Stimulated activated memory B cell treated with anti-CD40 and anti-IgM and Interleukin-4, amounts not matched to agents 10 μg/mL and 1 μg/mL and 100 μg/mL, for 72 hours (primary cell): ENCODE results near the gene OR9Q1.

Source experiments
- ATAC-seq: fragments of 150-1000 bp; cut with Tn5 transposase; 2 replicates; pipeline ENCODE4 v1.10.0; 2021
- H3K27ac Mint-ChIP-seq: one replicate; pipeline ENCODE4 v1.8.0; 2022; ENCODE audit warnings: mild to moderate bottlenecking, mixed read lengths
- H3K27me3 Mint-ChIP-seq: one replicate; pipeline ENCODE4 v1.8.0; 2022; ENCODE audit warnings: mixed read lengths
- H3K36me3 Mint-ChIP-seq: one replicate; pipeline ENCODE4 v1.8.0; 2022; ENCODE audit warnings: mixed read lengths
- H3K4me1 Mint-ChIP-seq: one replicate; pipeline ENCODE4 v1.8.0; 2022; ENCODE audit warnings: mixed read lengths
- H3K4me3 Mint-ChIP-seq: one replicate; pipeline ENCODE4 v1.8.0; 2022; ENCODE audit warnings: mild to moderate bottlenecking, moderate library complexity, mixed read lengths
- H3K9me3 Mint-ChIP-seq: one replicate; pipeline ENCODE4 v1.8.0; 2022; ENCODE audit warnings: mixed read lengths

OR9Q1 gene

GRCh38 chr11:58222721-58223120 lies 199.0 kb downstream of the OR9Q1 start:
- Mint-ChIP-seq H3K9me3 (no peaks in the 10 kb centered on the region), H3K4me3 (no peak overlapping the region), H3K36me3 (no peaks in the 10 kb centered on the region), H3K27ac (no peak overlapping the region), H3K27me3 (peaks cover 2% of the 10 kb centered on the region), H3K4me1 (no peaks in the 10 kb centered on the region)
- ATAC-seq, result no peak

- no peaks in the 10 kb centered on the region for H3K4me1 Mint-ChIP-seq
- peaks cover 8% of the 10 kb centered on the region for H3K9me3 Mint-ChIP-seq
- H3K36me3 Mint-ChIP-seq, result no peaks in the 10 kb centered on the region
- H3K4me3 Mint-ChIP-seq, result no peak overlapping the region
- no peak for ATAC-seq
- no peak overlapping the region for H3K27ac Mint-ChIP-seq
- peaks cover 13% of the 10 kb centered on the region for H3K27me3 Mint-ChIP-seq
Measured at GRCh38 chr11:58227956-58228615, 204.4 kb downstream of the OR9Q1 start.
